Brain microvascular endothelial cell (primary cell): ENCODE data around the gene OLR1.
"Not testable (repeated sequence)": the region's sequence is repeated elsewhere in the genome, so short reads cannot be mapped to it uniquely, and the experiment has no call there.

Experiments used
- DNase-seq: peaks from one replicate; pipeline ENCODE4 v3.0.0-alpha.2; 2020
- H3K27ac ChIP-seq: fragments of 250-450 bp; sonication (Bioruptor Pico); 2 replicates; pipeline ENCODE4 v1.5.1; 2020; ENCODE audit warnings: mild to moderate bottlenecking, moderate library complexity
- H3K27me3 ChIP-seq: fragments of 250-450 bp; sonication (Bioruptor Pico); replicated peaks from 2 replicates; pipeline ENCODE4 v1.5.1; 2020; ENCODE audit warnings: mild to moderate bottlenecking
- H3K36me3 ChIP-seq: fragments of 250-450 bp; sonication (Bioruptor Pico); replicated peaks from 2 replicates; pipeline ENCODE4 v1.5.1; 2020; ENCODE audit warnings: mild to moderate bottlenecking
- H3K4me3 ChIP-seq: 2 replicates; pipeline ENCODE4 v1.5.1; 2011; ENCODE audit warnings: low read depth, mild to moderate bottlenecking, control low read depth, low read length, moderate library complexity
- CTCF ChIP-seq: IDR thresholded peaks from 2 replicates; pipeline ENCODE4 v1.5.1; 2011; ENCODE audit warnings: low read depth, mild to moderate bottlenecking, moderate library complexity, low read length, control low read depth, inconsistent platforms; ENCODE audit errors: missing control alignments
- in situ Hi-C: cut with HindIII; loops from 2 replicates; pipeline ENCODE4 v1.10.0; 2017; ENCODE audit warnings: low sequenced_read_pairs, low pct_ligation_motif_present

Gene OLR1

GRCh38 chr12:10171973-10172728, at the start of gene OLR1:
Gene OLR1, minus strand, starts transcription at chr12:10172132. Its CDS starts 55 bp downstream, at chr12:10172077.
- Histone ChIP-seq H3K36me3 (no peaks in the 10 kb centered on the region), H3K27me3 (no peaks in the 10 kb centered on the region), H3K27ac (no peak within 1 kb of the TSS), H3K4me3 (no peak within 1 kb of the TSS)
- no peak for DNase-seq
- TF ChIP-seq CTCF: no peak
- in situ Hi-C loops: no loop called here

- DNase-seq: no peak
- TF ChIP-seq CTCF: no peak
- in situ Hi-C loops: no loop called here
- H3K27ac ChIP-seq: no peak overlapping the region
- peaks cover 63% of the 10 kb centered on the region for H3K36me3 ChIP-seq
- no peak overlapping the region for H3K4me3 ChIP-seq
- no peaks in the 10 kb centered on the region for H3K27me3 ChIP-seq
Measured at GRCh38 chr12:10220398-10221077, 48.6 kb upstream of the OLR1 start.

- TF ChIP-seq CTCF: no peak
- H3K36me3 ChIP-seq: peaks cover 50% of the 10 kb centered on the region
- DNase-seq: no peak
- in situ Hi-C loops: no loop called here
- no peaks in the 10 kb centered on the region for H3K27me3 ChIP-seq
- no peak overlapping the region for H3K27ac ChIP-seq
- H3K4me3 ChIP-seq: no peak overlapping the region
Measured at GRCh38 chr12:10218021-10218420, 46.1 kb upstream of the OLR1 start.

- H3K27me3 ChIP-seq, H3K27ac ChIP-seq, H3K4me3 ChIP-seq, DNase-seq, in situ Hi-C loops: not testable (repeated sequence)
- peaks cover 31% of the 10 kb centered on the region for H3K36me3 ChIP-seq
Measured at GRCh38 chr12:10215946-10216345, 44.0 kb upstream of the OLR1 start.

GRCh38 chr12:10215436-10215835, 43.5 kb upstream of the OLR1 start:
- in situ Hi-C loops: no loop called here
- Histone ChIP-seq H3K27me3 (no peaks in the 10 kb centered on the region), H3K36me3 (peaks cover 26% of the 10 kb centered on the region), H3K27ac (peak overlapping the region; percentile 99), H3K4me3 (peak overlapping the region; percentile 97)
- no peak for DNase-seq
- TF ChIP-seq CTCF: no peak

GRCh38 chr12:10214895-10215267, 42.9 kb upstream of the OLR1 start:
- no peaks in the 10 kb centered on the region for H3K27me3 ChIP-seq
- TF ChIP-seq CTCF: no peak
- in situ Hi-C loops: no loop called here
- DNase-seq: no peak
- H3K36me3 ChIP-seq: peaks cover 20% of the 10 kb centered on the region
- H3K4me3 ChIP-seq: peak overlapping the region; percentile 97
- H3K27ac ChIP-seq: peak overlapping the region; percentile 99
